Limb (tissue), 2 donors: ENCODE measurements around the gene DNAH1.
A peak's percentile ranks its signal among the peaks of the same experiment; 100 is the strongest.

Experiments used
- DNase-seq, 2 donors: peaks; one replicate each; pipeline ENCODE4 v3.0.0-alpha.2; 2016; ENCODE audit errors: extremely low spot score in 2 of 2

Gene DNAH1

DNA sequence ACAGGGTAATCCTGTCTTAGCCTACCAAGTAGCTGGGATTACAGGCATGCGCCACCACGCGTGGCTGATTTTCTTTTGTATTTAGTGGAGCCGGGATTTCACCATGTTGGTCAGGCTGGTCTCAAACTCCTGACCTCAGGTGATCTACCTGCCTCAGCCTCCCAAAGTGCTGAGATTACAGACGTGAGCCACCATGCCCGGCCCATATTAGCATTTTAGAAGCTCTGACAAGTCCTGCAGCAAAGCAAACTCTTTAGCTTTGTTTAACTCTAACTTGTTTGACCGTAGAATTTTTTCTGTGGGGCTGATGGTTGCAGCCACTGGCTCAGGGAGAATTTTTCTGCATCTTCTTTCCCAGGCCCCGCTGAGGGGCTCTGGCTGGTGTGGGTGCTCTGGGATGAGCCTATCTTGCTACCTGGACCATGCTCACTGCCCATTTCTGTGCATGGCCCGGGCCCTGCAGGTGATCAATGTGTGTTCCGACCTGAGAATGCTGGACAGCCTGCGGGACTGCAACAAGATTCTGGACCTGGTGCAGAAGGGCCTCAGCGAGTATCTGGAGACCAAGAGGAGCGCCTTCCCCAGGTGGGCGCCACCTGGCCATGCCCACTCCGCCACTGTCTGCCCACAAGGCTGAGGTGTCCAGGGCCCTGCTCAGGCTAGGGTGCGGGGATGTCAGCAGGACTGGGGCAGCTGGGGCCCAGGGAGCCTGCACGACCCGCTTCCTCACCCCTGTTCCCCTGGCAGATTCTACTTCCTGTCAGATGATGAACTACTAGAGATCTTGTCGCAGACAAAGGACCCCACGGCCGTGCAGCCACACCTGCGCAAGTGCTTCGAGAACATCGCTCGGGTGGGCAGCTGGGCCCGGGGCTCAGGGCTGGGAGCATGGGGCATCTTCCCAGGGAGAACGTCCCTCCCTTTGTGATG is 41.3 kb downstream of the DNAH1 start:
- no peak for DNase-seq

- DNase-seq = no peak
These were observed 42.3 kb downstream of the DNAH1 start for GRCh38 chr3:52358362-52358940.

DNA sequence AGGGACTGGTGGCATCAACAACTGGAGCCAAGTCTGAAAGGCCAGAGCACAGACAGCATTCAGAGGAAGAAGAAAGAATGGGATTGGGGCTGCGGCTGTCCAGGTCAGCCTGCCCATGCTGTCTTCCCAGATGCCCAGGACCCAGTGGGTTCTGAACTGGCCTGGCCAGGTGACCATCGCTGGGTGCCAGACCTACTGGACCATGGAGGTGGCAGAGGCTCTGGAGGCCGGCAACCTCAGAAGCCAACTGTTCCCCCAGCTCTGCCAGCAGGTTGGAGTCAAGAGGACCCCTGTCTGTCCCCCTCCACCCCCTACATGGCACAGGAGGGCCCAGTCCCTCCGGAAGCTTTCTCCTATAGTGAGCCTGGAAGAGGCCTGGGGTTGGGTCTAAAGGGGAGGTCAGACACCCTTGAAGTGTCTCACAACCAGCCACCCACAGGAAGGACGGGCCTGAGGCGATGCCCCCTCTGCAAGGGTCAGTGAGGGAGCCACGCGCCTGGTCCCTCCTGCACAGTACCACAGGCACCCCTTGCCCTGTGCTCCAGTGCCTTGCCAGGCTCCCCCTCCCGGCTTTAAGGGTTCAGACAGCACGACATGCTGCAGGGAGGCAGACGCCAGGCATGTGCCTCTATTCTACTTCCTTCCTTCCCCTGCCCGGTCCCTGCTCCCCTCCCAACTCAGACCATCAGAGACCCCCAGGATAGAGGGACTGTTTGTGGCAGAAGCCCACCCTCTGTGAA is 43.2 kb downstream of the DNAH1 start:
- DNase-seq = no peak

- no peak for DNase-seq
These were observed 44.9 kb downstream of the DNAH1 start for GRCh38 chr3:52361011-52361410.

- DNase-seq = no peak
These were observed 45.3 kb downstream of the DNAH1 start for GRCh38 chr3:52361454-52361853.

DNA sequence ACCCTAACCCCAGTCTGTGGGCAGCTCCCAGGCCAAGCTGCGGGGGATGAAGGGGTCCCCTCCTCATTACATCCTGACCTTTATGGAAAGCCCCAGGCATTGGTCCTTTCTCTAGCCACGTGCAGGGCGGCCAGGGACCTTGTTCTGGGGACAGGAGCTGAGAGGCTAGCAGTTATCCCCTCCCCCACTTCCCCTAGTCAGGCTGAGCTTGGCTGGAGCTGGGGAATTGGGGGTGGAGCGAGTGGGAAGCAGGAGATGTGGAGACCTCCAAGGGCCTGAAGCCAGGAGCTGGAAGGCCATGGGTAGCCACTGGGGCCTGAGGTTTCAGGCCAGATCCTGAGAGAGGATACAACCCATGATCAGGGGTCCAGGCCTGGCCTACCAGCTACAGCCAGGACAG is 45.8 kb downstream of the DNAH1 start:
- DNase-seq = no peak

DNA sequence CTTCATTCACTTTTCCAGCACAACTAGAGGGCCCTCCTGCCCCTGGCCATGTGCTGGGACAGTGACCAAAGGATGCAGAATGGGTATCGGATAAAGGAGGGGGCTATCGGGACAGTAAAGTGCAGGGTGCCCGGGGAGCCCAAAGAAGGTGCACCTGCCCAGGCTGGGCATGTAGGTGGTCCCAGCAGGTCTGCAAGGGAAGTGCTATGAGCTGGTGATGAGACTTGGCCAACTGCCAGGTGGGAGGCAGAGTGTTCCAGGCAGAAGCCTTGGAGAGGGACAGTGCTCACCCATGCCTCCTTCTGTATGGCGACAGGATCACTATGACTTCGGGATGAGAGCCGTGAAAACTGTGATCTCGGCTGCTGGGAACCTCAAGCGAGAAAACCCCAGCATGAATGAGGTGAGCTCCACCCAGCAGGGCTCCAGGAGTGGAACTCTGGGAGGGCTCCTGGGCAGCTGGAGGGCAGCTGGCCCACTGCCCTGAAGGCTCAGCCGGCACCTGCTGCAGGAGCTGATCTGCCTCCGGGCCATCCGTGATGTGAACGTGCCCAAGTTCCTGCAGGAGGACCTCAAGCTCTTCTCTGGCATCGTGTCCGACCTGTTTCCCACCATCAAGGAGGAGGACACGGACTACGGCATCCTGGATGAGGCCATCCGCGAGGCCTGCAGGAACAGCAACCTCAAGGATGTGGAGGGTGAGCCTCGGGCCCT is 48.4 kb downstream of the DNAH1 start:
- no peak for DNase-seq

DNA sequence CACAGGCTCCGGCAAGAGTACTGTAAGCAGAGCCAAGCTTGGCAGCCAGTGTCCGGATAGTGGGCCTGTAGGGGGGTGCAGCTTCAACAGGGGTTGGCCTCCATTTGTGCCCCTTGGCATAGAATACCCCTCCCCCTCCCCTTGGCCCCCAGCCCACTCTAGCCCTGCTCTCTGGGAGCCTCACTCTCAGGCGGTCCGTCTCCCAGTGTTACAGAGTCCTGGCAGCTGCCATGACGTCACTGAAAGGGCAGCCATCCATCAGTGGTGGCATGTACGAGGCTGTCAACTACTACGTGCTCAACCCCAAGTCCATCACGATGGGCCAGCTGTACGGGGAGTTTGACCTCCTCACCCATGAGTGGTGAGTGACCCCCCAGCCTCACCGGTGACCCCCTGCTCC is 50.4 kb downstream of the DNAH1 start:
- DNase-seq = no peak

- DNase-seq = no peak
These were observed 52.1 kb downstream of the DNAH1 start for GRCh38 chr3:52367891-52368880.

- no peak for DNase-seq
These were observed 54.4 kb downstream of the DNAH1 start for GRCh38 chr3:52370531-52370930.

- peak in 1 of 2 donors; percentile 43 for DNase-seq
These were observed 56.8 kb downstream of the DNAH1 start for GRCh38 chr3:52372822-52373504.

DNA sequence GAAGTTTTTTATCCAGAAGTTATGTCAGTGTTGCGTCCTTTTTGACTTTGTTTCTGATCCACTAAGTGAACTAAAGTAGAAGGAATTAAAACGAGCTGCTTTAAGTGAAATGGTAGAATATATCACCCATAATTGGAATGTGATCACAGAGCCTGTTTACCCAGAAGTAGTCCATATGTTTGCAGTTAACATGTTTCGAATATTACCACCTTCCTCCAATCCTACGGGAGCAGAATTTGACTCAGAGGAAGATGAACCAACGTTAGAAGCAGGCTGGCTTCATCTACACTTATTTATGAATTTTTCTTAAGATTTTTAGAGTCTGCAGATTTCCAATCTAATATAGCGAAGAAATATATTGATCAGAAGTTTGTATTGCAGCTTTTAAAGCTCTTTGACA is 57.6 kb downstream of the DNAH1 start:
- DNase-seq = no peak

DNA sequence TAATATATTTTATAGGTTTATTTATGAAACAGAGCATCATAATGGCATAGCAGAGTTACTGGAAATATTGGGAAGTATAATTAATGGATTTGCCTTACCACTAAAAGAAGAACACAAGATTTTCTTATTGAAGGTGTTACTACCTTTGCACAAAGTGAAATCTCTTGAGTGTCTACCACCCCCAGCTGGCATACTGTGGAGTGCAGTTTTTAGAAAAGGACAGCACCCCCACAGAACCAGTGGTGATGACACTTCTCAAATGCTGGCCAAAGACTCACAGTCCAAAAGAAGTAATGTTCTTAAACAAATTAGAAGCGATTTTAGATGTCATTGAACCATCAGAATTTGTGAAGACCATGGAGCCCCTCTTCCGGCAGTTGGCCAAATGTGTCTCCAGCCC is 58.1 kb downstream of the DNAH1 start:
- no peak for DNase-seq

DNA sequence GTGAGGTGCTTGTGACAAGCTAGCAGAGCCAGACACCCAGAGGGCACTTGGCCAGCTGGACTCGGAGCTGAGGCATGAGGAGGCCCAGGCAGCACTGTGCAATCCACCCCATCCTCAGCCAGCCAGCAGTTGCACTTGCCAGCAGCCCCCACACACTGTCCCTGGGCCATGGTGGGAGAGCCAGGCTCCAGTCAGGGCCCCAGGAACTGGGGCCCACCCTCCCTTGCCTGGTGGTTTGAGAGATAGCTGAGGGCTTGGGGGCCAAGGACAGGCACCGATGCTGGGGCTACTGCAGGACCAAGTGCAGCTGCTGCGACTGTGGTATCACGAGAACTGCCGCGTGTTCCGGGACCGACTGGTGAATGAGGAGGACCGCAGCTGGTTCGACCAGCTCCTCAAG is 63.5 kb downstream of the DNAH1 start:
- no peak for DNase-seq

GRCh38 chr3:52380023-52380422 is 63.9 kb downstream of the DNAH1 start:
- DNase-seq = no peak

GRCh38 chr3:52381623-52382022 is 65.5 kb downstream of the DNAH1 start:
- DNase-seq = no peak

DNA sequence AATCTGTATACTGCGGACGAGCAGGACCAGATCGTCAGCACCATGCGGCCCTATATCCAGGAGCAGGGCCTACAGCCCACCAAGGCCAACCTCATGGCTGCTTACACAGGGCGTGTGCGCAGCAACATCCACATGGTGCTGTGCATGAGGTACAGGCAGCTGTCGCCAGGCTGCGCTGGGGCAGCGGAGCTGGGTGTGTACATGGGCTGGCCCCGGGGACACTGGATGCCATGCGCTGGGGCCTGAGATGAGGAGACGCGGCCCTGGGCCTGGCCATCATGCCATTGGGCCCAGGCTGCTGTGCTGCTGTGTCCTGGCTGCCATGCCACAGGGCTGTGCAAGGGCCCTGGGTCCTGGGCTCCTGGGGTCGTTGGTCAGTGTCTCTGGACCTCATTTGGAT is 67.3 kb downstream of the DNAH1 start:
- DNase-seq = no peak

GRCh38 chr3:52384019-52384761 is 68.1 kb downstream of the DNAH1 start:
- no peak for DNase-seq

DNA sequence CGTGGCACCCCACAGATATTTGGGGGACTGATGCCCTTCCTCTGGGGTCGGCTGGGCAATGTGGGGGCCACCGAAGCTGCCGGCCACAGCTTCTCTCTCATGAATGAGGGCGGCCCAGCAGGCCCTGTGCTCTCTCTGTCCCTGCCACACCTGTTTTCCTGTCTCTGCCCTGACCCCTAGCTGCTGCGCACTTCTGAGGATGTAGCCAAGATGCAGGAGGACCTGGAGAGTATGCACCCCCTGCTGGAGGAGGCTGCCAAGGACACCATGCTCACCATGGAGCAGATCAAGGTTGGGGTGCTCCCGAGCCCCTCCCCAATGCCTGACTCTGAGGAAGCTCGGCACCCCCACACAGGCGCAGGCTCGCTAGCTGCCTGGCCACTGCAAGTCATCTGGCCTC is 69.0 kb downstream of the DNAH1 start:
- no peak for DNase-seq
